HepG2 (cell line): ENCODE results near the gene APLF. TPM values are rescaled to one million over a fixed set of nuclear protein-coding genes. Genes with fewer than 3 reads are reported as not detected.

Source experiments
- ARID4A ChIP-seq: sonication (generic); formaldehyde crosslinking; IDR thresholded peaks from 2 replicates; pipeline ENCODE4 v1.5.0; 2020; ENCODE audit warnings: mild to moderate bottlenecking, missing genetic modification reagents, borderline replicate concordance
- ATF3 ChIP-seq: sonication (generic); formaldehyde crosslinking; IDR thresholded peaks from 2 replicates; pipeline ENCODE4 v1.4.0; 2020; ENCODE audit warnings: missing genetic modification reagents
- ATF7-NPFF ChIP-seq: sonication (generic); formaldehyde crosslinking; IDR thresholded peaks from 2 replicates; pipeline ENCODE4 v1.8.1; 2023; ENCODE audit warnings: mild to moderate bottlenecking, low read depth, missing genetic modification reagents, moderate library complexity
- CBX2 ChIP-seq, 2 experiments: fragments of 200-600 bp in 1 of 2; sonication (generic); formaldehyde crosslinking in 1 of 2; IDR thresholded peaks; 2 replicates each; pipeline versions ENCODE4 v1.7.0 to v1.8.1; 2018 to 2022; ENCODE audit warnings: low read depth in 2 of 2, low read length in 1 of 2, mild to moderate bottlenecking in 1 of 2, missing genetic modification reagents in 1 of 2
- DBP ChIP-seq: sonication (generic); formaldehyde crosslinking; IDR thresholded peaks from 2 replicates; pipeline ENCODE4 v1.4.0; 2020; ENCODE audit warnings: missing genetic modification reagents; ENCODE audit errors: not compliant biosample characterization
- GZF1 ChIP-seq: sonication (generic); formaldehyde crosslinking; IDR thresholded peaks from 2 replicates; pipeline ENCODE4 v1.5.1; 2020; ENCODE audit warnings: mild to moderate bottlenecking, missing genetic modification reagents
- JUNB ChIP-seq: sonication (generic); formaldehyde crosslinking; IDR thresholded peaks from 2 replicates; pipeline ENCODE4 v1.8.0; 2022; ENCODE audit warnings: missing genetic modification reagents, mild to moderate bottlenecking, borderline replicate concordance
- MAZ ChIP-seq, 2 experiments: sonication (generic) in 1 of 2; formaldehyde crosslinking in 1 of 2; IDR thresholded peaks; 2 replicates each; pipeline versions ENCODE4 v1.5.0 to v1.6.1; 2012 to 2020; ENCODE audit warnings: low read depth in 2 of 2, mild to moderate bottlenecking in 2 of 2, borderline replicate concordance in 1 of 2, improper control_type of control experiment in 1 of 2, low read length in 1 of 2, missing genetic modification reagents in 1 of 2, moderate library complexity in 1 of 2
- MTERF4 ChIP-seq: sonication (generic); formaldehyde crosslinking; IDR thresholded peaks from 2 replicates; pipeline ENCODE4 v1.8.0; 2023; ENCODE audit warnings: mild to moderate bottlenecking, missing genetic modification reagents
- RNF219 ChIP-seq: sonication (generic); formaldehyde crosslinking; IDR thresholded peaks from 2 replicates; pipeline ENCODE4 v1.5.0; 2020; ENCODE audit warnings: mild to moderate bottlenecking, missing genetic modification reagents
- STAT5B ChIP-seq: sonication (generic); formaldehyde crosslinking; IDR thresholded peaks from 2 replicates; pipeline ENCODE4 v1.4.0; 2020; ENCODE audit warnings: missing genetic modification reagents
- ZNF138 ChIP-seq: sonication (generic); formaldehyde crosslinking; IDR thresholded peaks from 2 replicates; pipeline ENCODE4 v1.5.0; 2020; ENCODE audit warnings: mild to moderate bottlenecking, low read depth, missing genetic modification reagents
- ZNF143 ChIP-seq: sonication (generic); formaldehyde crosslinking; IDR thresholded peaks from 2 replicates; pipeline ENCODE4 v1.4.0; 2020; ENCODE audit warnings: missing genetic modification reagents
- ZNF33A ChIP-seq: sonication (generic); formaldehyde crosslinking; IDR thresholded peaks from 2 replicates; pipeline ENCODE4 v1.5.1; 2020; ENCODE audit warnings: missing genetic modification reagents, mild to moderate bottlenecking, moderate library complexity, borderline replicate concordance
- ZNF7 ChIP-seq: IDR thresholded peaks from 2 replicates; pipeline ENCODE4 v1.6.1; 2016; ENCODE audit warnings: missing biosample characterization, missing genetic modification reagents
- polyA plus RNA-seq, 8 experiments: library from polyadenylated mRNA; depleted of rRNA in 3 of 8; stranded (reverse) in 7 of 8; unstranded in 1 of 8; fragments of >200 nt; fragmentation: Illumina TruSeq in 4 of 8; extraction: Trizol in 4 of 8; gene quantifications; 2 replicates each; pipeline versions ENCODE4 v1.2.1 to v1.2.3, GENCODE V29; 2011 to 2016; ENCODE audit warnings: low read depth in 4 of 8, missing spikeins in 1 of 8, mixed read lengths in 1 of 8; ENCODE audit not compliant: insufficient read depth in 1 of 8
- total RNA-seq, 5 experiments: library from RNA; depleted of rRNA; stranded (reverse); fragments of >200 nt; fragmentation: Illumina TruSeq; extraction: Trizol; gene quantifications; 2 replicates each; pipeline ENCODE4 v1.2.3, GENCODE V29; 2016; ENCODE audit warnings: low read depth in 1 of 5

The APLF gene
- total and polyA plus RNA-seq, 2 of the 13 experiments (the other 11 are each of a cell fraction or from before 2014, with no cell fraction given), result 0.45 to 2.2 TPM

GRCh38 chr2:68467077-68467960, at the start of gene APLF, which contains the start of gene FBXO48 (continued):
- TF ChIP-seq ARID4A (CRISPR knock-in tag), result peak; percentile 94
- no peak for TF ChIP-seq STAT5B
- TF ChIP-seq MTERF4, result peak; percentile 87; the same call in 1 of the 2 replicates
- TF ChIP-seq ZNF7 (CRISPR knock-in tag), result no peak
- peak; percentile 99 for TF ChIP-seq MAZ (IDR thresholded peaks at IDR 0.05; ENCODE audit: borderline replicate concordance, low read depth, low read length)
- peak; percentile 77 for TF ChIP-seq MAZ (CRISPR knock-in tag; IDR thresholded peaks at IDR 0.05; ENCODE audit: low read depth)
- no peak; the same call in 1 of the 2 replicates for TF ChIP-seq CBX2 (IDR thresholded peaks at IDR 0.05; ENCODE audit: low read depth, low read length)
- TF ChIP-seq CBX2 (CRISPR knock-in tag; IDR thresholded peaks at IDR 0.05; ENCODE audit: low read depth), result no peak; the same call in 1 of the 2 replicates
- TF ChIP-seq ATF7-NPFF (CRISPR knock-in tag), result peak; percentile 81
- TF ChIP-seq ZNF138, result peak; percentile 78; the same call in 1 of the 2 replicates
- TF ChIP-seq DBP (CRISPR knock-in tag), result peak; percentile 65
- TF ChIP-seq ZNF33A (CRISPR knock-in tag), result peak; percentile 98; the same call in 1 of the 2 replicates
- no peak for TF ChIP-seq JUNB (CRISPR knock-in tag)
- TF ChIP-seq RNF219 (CRISPR knock-in tag), result 0 out of 2 replicates have a peak, but pooled peaks have one; percentile 69
- peak; percentile 79 for TF ChIP-seq GZF1
- TF ChIP-seq ATF3 (CRISPR knock-in tag), result peak; percentile 86
- TF ChIP-seq ZNF143, result peak; percentile 98
